Coronary artery (tissue), 2 donors: Measurements from ENCODE around the gene GOLGA8F.
"Not testable (repeated sequence)": the region's sequence is repeated elsewhere in the genome, so short reads cannot be mapped to it uniquely, and the experiment has no call there.

Experiments
- DNase-seq: peaks from one replicate; pipeline ENCODE4 v3.0.0-alpha.2; 2017; ENCODE audit warnings: low spot score
- H3K27ac ChIP-seq, 2 donors: fragments of 200-600 bp; sonication (generic); one replicate each; pipeline ENCODE4 v1.5.1; 2016 to 2019
- H3K4me3 ChIP-seq: fragments of 200-600 bp; sonication (generic); 2 replicates; pipeline ENCODE4 v1.5.1; 2016; ENCODE audit warnings: mild to moderate bottlenecking, moderate library complexity

The GOLGA8F gene, protein sequence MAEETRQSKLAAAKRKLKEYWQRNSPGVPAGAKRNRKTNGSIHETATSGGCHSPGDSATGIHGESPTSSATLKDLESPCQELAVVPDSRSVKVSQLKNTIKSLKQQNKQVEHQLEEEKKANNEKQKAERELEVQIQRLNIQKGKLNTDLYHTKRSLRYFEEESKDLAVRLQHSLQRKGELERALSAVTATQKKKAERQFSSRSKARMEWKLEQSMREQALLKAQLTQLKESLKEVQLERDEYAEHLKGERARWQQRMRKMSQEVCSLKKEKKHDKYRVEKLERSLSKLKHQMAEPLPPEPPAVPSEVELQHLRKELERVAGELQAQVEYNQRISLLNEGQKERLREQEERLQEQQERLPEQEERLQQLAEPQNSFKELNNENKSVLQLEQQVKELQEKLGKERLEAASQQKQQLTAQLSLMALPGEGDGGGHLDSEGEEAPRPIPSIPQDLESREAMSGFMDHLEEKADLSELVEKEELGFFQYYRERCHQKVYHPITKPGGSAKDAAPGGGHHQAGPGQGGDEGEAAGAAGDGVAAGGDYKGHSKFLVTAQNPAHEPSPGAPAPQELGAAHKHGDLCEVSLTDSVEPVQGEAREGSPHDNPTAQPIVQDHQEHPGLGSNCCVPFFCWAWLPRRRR

DNA sequence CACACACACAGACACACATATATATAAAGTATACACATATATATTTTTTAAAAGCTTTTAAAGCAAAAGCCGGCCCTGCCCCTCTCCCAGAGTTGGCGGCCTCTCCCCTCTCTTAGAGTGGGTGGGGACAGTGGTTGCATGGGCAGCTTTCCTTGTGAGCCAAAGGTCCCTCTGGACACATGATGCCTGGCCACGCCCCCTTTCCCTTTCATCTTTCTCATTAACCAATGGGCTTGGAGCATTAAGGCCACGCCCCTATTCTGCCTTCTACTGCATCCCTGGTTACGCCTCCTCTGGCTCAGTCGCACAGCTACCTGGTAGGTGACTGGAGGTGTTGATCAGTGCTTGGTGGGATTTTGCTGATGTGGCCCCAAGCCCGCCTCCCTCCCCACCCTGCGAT is at the start of gene GOLGA8F:
GOLGA8F (plus strand) TSS at position 301 of the 400 bp plus-strand sequence; CDS start at position 399, 98 bp downstream.
- H3K27ac ChIP-seq, DNase-seq, H3K4me3 ChIP-seq: not testable (repeated sequence)

DNA sequence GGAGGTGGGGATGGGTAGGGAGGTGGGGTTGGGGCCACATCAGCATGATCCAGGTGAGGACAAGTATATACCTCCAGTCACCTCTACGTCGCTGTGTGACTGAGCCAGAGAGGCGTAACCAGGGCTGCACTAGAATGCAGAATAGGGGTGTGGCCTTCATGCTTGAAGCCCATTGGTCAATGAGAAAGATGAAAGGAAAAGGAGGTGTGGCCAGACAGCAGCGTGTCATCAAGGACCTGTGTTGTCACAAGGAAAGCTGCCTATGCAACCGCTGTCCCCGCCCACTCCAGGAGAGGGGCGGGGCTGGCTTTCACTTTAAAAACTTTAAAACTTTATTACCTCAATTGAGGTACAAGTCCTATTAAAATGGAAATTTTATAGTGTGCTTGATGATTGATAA is 20.5 kb upstream of the GOLGA8F start, which contains the start of gene GOLGA6L24:
GOLGA6L24 (minus strand) TSS at position 101 of the 400 bp plus-strand sequence; CDS start at position 40, 61 bp downstream.
- DNase-seq, H3K4me3 ChIP-seq, H3K27ac ChIP-seq: not testable (repeated sequence)

DNA sequence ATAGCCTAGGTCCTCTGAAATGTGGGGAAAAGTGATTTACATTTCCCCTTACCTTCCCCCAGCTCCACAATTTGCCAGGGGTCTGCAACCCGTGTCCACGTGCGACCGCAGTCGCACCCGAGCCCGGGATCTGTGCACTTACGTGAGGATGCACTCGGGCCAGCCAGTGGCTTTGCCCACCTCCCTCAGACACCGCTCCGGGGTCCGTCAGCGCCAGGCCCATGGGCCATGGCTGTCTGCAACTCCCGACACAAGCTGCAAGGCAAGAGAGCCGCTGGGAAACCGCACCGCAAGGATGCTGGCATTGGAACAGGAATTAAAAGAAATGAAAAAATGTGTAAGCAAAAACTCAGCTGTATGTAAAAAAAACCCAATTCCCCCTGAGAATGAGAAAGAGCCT is 13.0 kb upstream of the GOLGA8F start:
- not testable (repeated sequence) for H3K27ac ChIP-seq, H3K4me3 ChIP-seq, DNase-seq

DNA sequence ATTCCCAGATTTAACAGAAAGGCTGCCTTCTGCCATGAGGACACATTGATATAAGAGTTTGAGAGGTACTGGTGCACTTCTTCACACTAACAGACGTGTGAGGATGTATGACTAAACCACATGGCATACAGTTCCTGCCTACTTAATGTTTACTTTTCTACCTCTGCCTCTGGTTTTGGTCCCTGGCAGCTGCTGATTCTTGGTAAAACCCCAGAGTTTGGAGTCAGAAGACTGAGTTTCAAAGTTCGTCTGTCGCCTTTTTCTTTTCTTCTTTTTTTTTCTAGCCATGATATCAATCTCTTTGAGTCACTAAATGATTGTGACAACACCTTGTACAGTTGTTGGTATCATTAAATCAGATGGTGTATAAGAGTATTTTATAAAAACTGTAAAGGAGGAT is 1.6 kb downstream of the GOLGA8F start:
- not testable (repeated sequence) for H3K27ac ChIP-seq, H3K4me3 ChIP-seq, DNase-seq

DNA sequence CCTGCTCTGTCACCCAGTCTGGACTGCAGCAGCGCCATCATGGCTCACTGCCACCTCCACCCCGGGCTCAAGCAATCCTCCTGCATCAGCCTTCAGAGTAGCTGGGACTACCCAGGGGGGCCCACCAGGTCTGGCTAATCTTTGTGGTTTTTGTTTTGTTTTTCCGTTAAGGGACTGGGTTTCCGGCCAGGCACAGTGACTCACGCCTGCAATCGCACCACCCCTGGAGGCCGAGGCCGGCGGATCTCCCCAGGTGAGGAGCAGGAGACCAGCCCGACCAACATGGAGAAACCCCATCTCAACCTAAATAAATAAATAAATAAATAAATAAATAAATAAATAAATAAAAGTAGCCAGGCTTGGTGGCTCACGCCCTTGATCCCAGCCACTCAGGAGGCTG is 17.6 kb downstream of the GOLGA8F start:
- H3K4me3 ChIP-seq, H3K27ac ChIP-seq, DNase-seq: not testable (repeated sequence)

DNA sequence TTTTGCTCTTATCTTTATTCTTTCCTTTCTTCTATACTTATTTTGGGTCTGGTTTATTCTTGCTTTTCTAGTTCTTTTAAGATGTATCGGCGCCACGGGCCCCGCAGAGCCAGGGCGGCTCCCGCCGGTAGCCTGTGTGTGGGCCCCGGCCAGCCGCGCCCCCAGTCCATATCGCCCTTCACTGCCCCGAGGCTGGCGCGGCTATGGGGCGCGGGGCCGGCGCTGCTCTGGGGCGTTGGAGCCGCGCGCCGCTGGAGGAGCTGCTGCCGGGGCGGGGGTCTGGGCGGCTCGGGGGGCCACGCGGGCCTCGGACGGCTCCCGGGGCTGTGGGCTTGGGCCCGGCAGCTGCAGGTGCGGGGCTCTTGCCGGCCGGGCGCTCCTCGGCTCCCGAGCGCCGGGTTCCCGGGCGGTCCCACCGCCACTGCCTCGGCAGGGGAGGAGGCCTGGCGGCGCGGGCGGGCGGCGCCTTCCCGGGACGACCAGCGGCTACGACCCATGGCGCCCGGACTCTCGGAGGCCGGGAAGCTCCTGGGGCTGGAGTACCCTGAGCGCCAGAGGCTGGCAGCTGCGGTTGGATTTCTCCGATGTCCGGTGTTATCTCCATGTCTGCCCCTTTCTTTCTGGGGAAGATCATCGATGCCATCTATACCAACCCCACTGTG is 24.4 kb downstream of the GOLGA8F start:
- not testable (repeated sequence) for H3K27ac ChIP-seq, DNase-seq

DNA sequence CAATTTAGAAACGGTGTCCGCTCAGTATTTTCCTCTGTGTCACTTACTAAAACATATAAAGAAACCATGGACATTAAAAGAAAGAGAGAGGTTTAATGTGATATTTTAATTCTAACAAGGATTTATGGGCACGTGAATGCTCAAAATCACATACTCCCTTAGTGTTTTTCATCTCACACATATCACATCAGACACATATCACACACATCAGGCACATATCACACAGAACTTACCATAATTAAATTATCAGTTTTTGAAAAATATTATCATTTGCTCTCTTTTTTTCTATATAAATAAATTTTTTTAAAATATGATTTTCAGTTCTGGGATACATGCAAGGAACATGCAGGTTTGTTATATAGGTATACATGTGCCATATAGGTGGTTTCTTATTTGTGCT is 42.0 kb downstream of the GOLGA8F start:
- H3K4me3 ChIP-seq, H3K27ac ChIP-seq, DNase-seq: not testable (repeated sequence)

More for the DNA sequence above, 24.4 kb downstream of the GOLGA8F start:
- H3K4me3 ChIP-seq: not testable (repeated sequence)

DNA sequence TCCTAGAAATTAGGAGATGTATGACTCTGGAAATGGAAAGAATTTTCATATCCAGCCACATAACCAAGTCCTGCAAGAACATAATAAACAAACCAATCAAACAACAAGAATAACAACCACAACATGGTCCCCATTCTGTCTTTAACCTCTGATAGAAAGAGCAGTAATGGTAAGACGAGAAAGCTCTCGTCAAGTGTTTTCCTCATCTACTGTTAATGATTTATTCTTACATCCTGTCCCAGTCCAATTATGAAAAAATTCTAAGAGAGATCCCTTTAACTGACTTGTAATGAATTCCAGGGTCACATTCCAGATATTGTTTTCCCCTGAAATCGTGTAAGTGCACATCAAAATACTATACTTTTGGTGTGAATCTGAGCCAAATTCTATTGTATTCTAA is 57.1 kb downstream of the GOLGA8F start:
- not testable (repeated sequence) for H3K27ac ChIP-seq, DNase-seq, H3K4me3 ChIP-seq
